GM18519 (cell line): ENCODE results near the gene SPEM2.
"Not testable (repeated sequence)": the region's sequence is repeated elsewhere in the genome, so short reads cannot be mapped to it uniquely, and the experiment has no call there.

Source experiments
- ATAC-seq: cut with Tn5 transposase; IDR thresholded peaks from one replicate; pipeline ENCODE4 v1.9.1; 2021; ENCODE audit warnings: mild to moderate bottlenecking, moderate library complexity; ENCODE audit not compliant: unreplicated experiment, low FRiP score

Gene SPEM2

DNA sequence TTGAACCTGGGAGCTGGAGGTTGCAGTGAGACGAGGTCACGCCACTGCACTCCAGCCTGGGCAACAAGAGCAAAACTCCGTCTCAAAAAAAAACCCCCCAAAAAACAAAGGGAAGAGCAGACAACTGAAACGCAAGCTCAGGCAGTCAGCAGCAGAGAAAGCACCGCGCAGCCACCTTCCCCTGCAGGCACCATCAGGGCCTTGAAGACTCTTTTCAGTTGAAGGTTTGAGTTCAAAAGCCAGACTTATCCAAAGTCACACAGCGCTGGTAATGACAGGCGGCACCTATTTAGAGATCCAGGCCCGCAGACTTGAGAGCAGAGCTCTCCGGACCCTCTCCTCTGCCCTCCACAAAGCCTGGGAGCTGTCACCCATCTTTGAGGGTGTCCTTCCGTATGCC lies 42.9 kb downstream of the SPEM2 start:
- ATAC-seq: no peak

DNA sequence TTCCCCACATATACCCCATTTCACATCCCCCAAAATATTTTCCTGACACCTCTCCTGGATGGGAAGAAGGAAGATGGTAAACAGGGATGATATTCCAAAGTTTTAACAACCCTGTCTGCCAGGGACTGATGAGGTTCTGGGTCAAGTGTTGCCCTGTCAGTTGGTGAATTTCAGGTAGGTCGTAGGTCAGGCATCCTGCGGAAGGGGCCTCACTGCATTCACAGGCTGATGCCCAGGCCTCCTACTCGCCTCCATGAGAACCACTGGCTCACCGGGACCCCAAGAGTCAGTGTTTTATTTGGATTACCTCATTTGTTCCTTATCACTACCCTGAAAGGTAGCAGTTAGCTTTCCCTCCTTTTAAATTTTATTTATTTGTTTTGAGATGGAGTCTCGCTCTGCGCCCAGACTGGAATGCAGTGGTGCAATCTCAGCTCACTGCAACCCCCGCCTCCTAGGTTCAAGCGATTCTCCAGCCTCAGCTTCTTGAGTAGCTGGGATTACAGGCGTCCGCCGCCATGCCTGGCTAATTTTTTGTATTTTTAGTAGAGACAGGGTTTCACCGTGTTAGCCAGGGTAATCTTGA lies 43.5 kb downstream of the SPEM2 start:
- ATAC-seq: no peak

GRCh38 chr17:7469843-7470242 lies 44.4 kb downstream of the SPEM2 start:
- ATAC-seq: not testable (repeated sequence)

DNA sequence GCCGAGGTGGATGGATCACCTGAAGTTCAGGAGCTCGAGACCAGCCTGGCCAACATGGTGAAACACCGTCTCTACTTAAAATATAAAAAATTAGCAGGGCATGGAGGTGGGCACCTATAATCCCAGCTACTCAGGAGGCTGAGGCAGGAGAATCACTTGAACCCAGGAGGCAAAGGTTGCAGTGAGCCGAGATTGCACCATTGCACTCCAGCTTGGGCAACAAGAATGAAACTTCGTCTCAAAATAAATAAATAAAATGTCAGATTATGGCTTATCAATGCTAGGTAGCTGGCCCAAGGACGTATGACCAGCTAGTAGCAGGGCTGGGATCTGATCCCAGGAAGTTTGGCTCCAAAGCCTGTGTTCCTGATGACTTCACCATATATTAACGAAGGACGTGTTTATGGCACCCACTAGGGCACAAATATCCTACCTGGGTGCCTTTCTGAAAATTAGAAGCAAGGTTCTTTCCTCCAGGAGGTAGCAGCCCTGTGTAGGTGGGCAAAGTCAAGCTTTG lies 45.1 kb downstream of the SPEM2 start:
- not testable (repeated sequence) for ATAC-seq

GRCh38 chr17:7471729-7472128 lies 46.3 kb downstream of the SPEM2 start:
- no peak for ATAC-seq

- not testable (repeated sequence) for ATAC-seq
These were observed 49.4 kb downstream of the SPEM2 start for GRCh38 chr17:7474767-7475166.

DNA sequence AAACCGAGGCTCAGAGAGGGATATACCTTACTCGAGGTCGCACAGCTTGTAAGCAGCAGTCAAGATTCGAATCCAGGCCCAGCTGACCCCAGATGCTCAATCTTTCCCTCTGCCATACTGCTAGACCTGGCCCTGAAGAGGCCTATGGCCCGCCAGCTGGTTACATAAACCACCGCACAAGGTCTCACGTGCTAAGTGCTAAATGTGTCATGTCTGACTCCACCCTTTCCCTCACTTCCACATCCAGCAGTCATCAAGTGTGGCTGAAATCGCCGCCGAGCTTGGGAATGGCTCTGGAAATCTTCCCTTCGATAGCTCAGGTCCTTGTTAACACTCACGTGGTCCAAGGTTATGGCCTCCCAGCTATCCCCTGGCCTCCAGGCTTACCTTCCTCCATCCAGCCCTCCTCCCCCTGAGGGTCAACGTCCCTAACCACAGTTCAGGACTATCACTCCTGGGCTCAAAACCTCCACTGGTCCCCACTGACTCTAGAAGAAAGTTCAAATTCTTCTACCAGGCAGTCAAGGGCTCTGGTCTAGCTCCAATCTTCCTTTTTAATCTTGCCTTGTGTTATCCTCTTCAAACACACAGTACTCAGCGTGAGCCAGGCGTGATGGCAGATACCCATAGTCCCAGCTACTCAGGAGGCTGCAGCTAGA lies 50.5 kb downstream of the SPEM2 start:
- no peak for ATAC-seq

DNA sequence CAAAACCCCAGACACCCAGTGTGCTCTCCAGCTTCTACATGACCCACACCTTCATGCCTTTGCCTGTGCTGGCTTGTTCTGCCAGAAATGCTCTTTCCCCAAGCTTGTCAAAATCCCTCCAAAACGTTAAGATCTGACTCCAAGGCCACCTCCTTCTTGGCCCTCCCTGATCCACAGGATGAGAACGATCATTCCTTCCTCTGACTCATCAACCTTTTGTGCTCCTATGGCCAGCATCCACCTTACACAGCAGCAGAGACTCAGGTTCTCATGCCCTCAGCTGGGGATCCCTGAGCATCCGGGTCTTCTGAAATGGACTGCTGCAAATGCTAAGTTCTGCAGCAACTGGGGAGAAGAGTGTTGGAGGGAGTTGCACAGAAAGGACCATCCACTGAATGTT lies 51.1 kb downstream of the SPEM2 start:
- ATAC-seq: no peak

DNA sequence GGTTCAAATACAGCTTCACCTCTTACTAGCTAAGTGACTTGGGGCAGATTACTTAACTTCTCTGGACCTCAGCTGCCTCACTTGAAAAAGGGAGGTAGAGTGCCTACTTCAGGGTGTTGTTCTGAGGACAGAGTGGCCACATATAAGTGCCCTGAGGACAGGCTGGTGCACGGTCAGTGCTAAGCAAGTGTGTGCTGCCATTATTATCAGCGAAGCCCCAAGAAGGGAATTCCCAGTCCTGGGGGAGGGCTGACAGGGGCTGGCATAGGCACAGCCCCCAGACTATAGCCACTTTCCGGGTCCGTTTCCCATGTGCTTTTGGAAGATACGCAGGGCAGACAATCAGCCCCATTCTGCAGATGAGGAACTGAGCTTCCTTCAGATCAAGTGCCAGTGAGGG lies 51.5 kb downstream of the SPEM2 start:
- no peak for ATAC-seq
